Astrocyte (in vitro differentiated cells and primary cell): ENCODE results near the gene ERGIC3.

Experiments
- EZH2 ChIP-seq: IDR thresholded peaks from 2 replicates; pipeline ENCODE4 v1.6.1; 2012; ENCODE audit warnings: mild to moderate bottlenecking, low read length, inconsistent platforms; ENCODE audit not compliant: insufficient read depth
- TF ChIP-seq, protein P1 (sequence below): IDR thresholded peaks from 2 replicates; pipeline ENCODE4 v1.5.1; 2011; ENCODE audit warnings: low read depth, mild to moderate bottlenecking, inconsistent platforms, low read length, moderate library complexity; ENCODE audit not compliant: insufficient read depth

DNA sequence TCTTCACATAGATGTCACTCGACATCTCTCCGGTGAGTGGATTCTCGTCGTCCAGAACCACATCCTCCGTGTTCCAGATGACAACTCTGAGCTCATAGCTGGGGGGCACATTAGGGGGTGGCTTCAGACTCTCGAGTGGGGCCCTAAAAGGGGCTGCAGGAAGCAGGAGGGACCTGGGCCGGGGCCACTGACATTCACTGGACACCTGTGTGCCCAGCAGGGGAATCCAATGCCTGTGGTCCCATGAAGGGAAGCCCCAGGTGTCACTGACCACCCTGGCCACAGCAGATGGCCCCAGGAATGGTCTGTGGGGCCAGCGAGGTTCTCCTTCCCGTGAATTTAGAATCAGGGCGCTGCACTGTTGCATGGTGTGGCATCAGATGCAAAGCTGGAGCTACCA is 18.7 kb downstream of the ERGIC3 start:
- no peak for TF ChIP-seq EZH2
- TF ChIP-seq, protein P1, sequence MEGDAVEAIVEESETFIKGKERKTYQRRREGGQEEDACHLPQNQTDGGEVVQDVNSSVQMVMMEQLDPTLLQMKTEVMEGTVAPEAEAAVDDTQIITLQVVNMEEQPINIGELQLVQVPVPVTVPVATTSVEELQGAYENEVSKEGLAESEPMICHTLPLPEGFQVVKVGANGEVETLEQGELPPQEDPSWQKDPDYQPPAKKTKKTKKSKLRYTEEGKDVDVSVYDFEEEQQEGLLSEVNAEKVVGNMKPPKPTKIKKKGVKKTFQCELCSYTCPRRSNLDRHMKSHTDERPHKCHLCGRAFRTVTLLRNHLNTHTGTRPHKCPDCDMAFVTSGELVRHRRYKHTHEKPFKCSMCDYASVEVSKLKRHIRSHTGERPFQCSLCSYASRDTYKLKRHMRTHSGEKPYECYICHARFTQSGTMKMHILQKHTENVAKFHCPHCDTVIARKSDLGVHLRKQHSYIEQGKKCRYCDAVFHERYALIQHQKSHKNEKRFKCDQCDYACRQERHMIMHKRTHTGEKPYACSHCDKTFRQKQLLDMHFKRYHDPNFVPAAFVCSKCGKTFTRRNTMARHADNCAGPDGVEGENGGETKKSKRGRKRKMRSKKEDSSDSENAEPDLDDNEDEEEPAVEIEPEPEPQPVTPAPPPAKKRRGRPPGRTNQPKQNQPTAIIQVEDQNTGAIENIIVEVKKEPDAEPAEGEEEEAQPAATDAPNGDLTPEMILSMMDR, result no peak
